HG02852 (cell line): ENCODE data around the gene KRT5.
"Not testable (repeated sequence)": the region's sequence is repeated elsewhere in the genome, so short reads cannot be mapped to it uniquely, and the experiment has no call there.

ENCODE experiments used
- ATAC-seq: cut with Tn5 transposase; IDR thresholded peaks from one replicate; pipeline ENCODE4 v1.9.1; 2021; ENCODE audit warnings: mild to moderate bottlenecking, moderate library complexity; ENCODE audit not compliant: unreplicated experiment

Gene KRT5

GRCh38 chr12:52497975-52498374, 22.2 kb downstream of the KRT5 start:
- ATAC-seq = no peak

- ATAC-seq = no peak
Observed at GRCh38 chr12:52496590-52497071, 23.6 kb downstream of the KRT5 start.

- ATAC-seq = no peak
Observed at GRCh38 chr12:52496054-52496453, 24.1 kb downstream of the KRT5 start.

GRCh38 chr12:52495389-52495788, 24.8 kb downstream of the KRT5 start:
- ATAC-seq = no peak

GRCh38 chr12:52494518-52494917, 25.7 kb downstream of the KRT5 start:
- ATAC-seq = no peak

- ATAC-seq = no peak
Observed at GRCh38 chr12:52494100-52494499, 26.1 kb downstream of the KRT5 start.

- ATAC-seq = no peak
Observed at GRCh38 chr12:52493172-52493571, 27.0 kb downstream of the KRT5 start, which contains the start of gene KRT6A. TSS of gene KRT6A (minus strand) at chr12:52493257. CDS start at chr12:52493188, 69 bp downstream.

- not testable (repeated sequence) for ATAC-seq
Observed at GRCh38 chr12:52492405-52492804, 27.8 kb downstream of the KRT5 start.

GRCh38 chr12:52491495-52491894, 28.7 kb downstream of the KRT5 start:
- ATAC-seq = not testable (repeated sequence)

GRCh38 chr12:52488736-52489135, 31.5 kb downstream of the KRT5 start:
- no peak for ATAC-seq

GRCh38 chr12:52487744-52488443, 32.3 kb downstream of the KRT5 start:
- ATAC-seq = not testable (repeated sequence)

GRCh38 chr12:52487211-52487610, 33.0 kb downstream of the KRT5 start:
- ATAC-seq = no peak

GRCh38 chr12:52486166-52487105, 33.8 kb downstream of the KRT5 start:
- ATAC-seq = no peak

GRCh38 chr12:52480073-52480472, 40.1 kb downstream of the KRT5 start:
- ATAC-seq = no peak

GRCh38 chr12:52477651-52478050, 42.5 kb downstream of the KRT5 start:
- ATAC-seq = no peak

- no peak for ATAC-seq
Observed at GRCh38 chr12:52474212-52474611, 46.0 kb downstream of the KRT5 start.

- no peak for ATAC-seq
Observed at GRCh38 chr12:52473768-52474167, 46.4 kb downstream of the KRT5 start, which contains the start of gene KRT6C. TSS of gene KRT6C (minus strand) at chr12:52473805. CDS start at chr12:52473737, 68 bp downstream.

GRCh38 chr12:52469853-52470252, 50.3 kb downstream of the KRT5 start:
- no peak for ATAC-seq

GRCh38 chr12:52464897-52465296, 55.3 kb downstream of the KRT5 start:
- ATAC-seq = no peak
